Colon (tissue), 2 donors: ENCODE results near the gene PKDCC.

ENCODE experiments used
- FAIRE-seq: peaks from 2 replicates; lab custom pipeline; 2012; peaks lifted over from hg19 to GRCh38; lab: Jason Lieb, UNC
- donor health status: control.
- donor health status: control.

The PKDCC gene

GRCh38 chr2:42047488-42048298 is at the start of gene PKDCC:
PKDCC (plus strand) TSS chr2:42048021; CDS start chr2:42048200, 179 bp downstream.
- no peak for FAIRE-seq

- FAIRE-seq = no peak
Observed at GRCh38 chr2:41998186-41999127, 49.4 kb upstream of the PKDCC start.

- FAIRE-seq = no peak
Observed at GRCh38 chr2:41999128-41999480, 48.7 kb upstream of the PKDCC start.

- no peak for FAIRE-seq
Observed at GRCh38 chr2:41999592-42000281, 48.1 kb upstream of the PKDCC start.

GRCh38 chr2:42001711-42002201 is 46.1 kb upstream of the PKDCC start:
- no peak for FAIRE-seq

- FAIRE-seq = no peak
Observed at GRCh38 chr2:42007551-42007950, 40.3 kb upstream of the PKDCC start.

- no peak for FAIRE-seq
Observed at GRCh38 chr2:42008241-42008921, 39.4 kb upstream of the PKDCC start.

GRCh38 chr2:42009657-42010580 is 37.9 kb upstream of the PKDCC start:
- FAIRE-seq = no peak

GRCh38 chr2:42010743-42011298 is 37.0 kb upstream of the PKDCC start:
- FAIRE-seq = no peak

GRCh38 chr2:42012137-42012536 is 35.7 kb upstream of the PKDCC start:
- FAIRE-seq = no peak

- no peak for FAIRE-seq
Observed at GRCh38 chr2:42012651-42013050, 35.2 kb upstream of the PKDCC start.

GRCh38 chr2:42013409-42013808 is 34.4 kb upstream of the PKDCC start:
- FAIRE-seq = no peak

- no peak for FAIRE-seq
Observed at GRCh38 chr2:42021464-42021863, 26.4 kb upstream of the PKDCC start.

GRCh38 chr2:42025151-42025582 is 22.7 kb upstream of the PKDCC start:
- FAIRE-seq = no peak

- no peak for FAIRE-seq
Observed at GRCh38 chr2:42026272-42026671, 21.5 kb upstream of the PKDCC start.

- FAIRE-seq = no peak
Observed at GRCh38 chr2:42028571-42029148, 19.2 kb upstream of the PKDCC start.

GRCh38 chr2:42029171-42029570 is 18.6 kb upstream of the PKDCC start:
- no peak for FAIRE-seq

- FAIRE-seq = no peak
Observed at GRCh38 chr2:42029639-42030199, 18.1 kb upstream of the PKDCC start.

GRCh38 chr2:42030200-42030759 is 17.5 kb upstream of the PKDCC start:
- FAIRE-seq = no peak
